ENCODE data around the gene PRRT1.
"Not testable (repeated sequence)": the region's sequence is repeated elsewhere in the genome, so short reads cannot be mapped to it uniquely, and the experiment has no call there.

Gene PRRT1

DNA sequence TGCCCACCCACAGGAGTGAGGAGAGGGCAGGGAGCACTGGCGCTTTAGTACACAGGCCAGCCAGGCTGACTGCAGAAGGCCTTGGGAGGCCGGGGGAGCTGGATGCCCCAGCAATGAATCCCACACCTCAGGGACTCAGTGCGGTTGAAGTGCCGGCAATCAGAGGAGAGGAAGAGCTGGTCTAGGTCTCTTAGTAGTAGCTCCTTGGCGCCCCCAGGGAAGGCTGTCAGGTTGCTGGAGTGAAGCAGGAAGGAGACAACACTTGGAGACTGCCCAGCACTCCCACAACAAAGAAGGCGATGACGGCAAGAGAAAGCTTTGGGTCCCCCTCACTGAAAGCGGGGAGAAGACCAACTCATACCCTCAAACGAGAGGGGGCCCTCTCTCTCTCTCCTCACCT, 34.3 kb downstream of the PRRT1 start:
- DNase-seq, result no peak

DNA sequence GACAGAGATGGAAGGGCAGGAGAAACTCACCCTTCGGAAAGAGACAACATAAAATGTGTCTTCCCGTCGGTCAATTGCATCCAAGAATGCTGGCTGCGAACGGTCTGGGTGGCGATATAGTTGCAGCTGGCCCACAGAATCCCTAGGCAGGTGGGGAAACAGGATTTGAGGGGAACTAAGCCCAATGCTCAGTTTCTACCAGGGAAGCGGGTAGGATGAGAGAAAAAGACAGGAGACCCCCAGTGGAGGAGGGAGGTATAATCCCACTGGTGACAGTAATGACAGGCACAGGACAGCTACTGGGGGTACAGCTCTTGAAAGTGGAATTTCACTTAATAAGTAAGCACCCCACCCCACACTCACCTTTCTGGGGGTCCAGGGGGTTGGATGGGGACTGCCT, 35.1 kb downstream of the PRRT1 start:
- DNase-seq, result no peak

DNA sequence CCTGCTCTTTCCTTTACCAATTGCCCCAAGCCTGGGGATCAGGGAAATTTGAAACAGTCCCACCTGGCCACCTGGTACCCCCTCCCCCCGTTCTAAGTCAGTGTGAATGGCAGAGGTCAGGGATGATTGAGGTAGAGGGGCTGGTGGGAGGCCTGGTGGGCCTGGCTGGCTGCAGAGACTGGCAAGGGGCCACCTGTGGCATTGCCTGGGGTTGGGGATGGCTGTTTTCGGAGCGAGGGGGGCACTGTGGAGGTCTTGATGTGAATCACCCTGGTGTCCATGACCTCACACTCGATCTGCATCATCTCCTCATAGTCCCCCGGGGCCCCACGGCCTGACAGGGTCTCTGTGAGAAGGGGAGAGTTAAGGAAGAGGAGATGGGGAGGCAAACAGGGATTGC, 36.1 kb downstream of the PRRT1 start:
- DNase-seq, result no peak

DNA sequence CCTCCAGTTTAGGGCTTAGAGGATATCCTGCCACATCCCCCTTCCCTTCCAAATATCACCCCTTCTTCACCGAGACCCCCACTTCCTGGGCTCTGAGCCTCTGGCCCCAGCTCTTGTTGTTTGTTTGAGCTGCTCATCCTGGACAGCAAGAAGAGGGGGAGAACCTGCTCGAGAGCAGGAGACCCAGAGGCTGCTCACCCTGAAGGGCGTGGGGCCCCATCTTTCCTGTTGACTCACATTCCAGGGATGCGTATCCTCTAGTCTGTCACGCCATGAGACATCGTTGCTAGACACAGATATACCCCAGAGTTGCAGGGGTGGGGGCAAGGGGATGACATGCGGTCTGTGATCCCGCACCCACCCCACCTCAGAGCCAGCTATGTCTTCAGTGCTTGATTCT, 36.9 kb downstream of the PRRT1 start:
- no peak for DNase-seq

DNA sequence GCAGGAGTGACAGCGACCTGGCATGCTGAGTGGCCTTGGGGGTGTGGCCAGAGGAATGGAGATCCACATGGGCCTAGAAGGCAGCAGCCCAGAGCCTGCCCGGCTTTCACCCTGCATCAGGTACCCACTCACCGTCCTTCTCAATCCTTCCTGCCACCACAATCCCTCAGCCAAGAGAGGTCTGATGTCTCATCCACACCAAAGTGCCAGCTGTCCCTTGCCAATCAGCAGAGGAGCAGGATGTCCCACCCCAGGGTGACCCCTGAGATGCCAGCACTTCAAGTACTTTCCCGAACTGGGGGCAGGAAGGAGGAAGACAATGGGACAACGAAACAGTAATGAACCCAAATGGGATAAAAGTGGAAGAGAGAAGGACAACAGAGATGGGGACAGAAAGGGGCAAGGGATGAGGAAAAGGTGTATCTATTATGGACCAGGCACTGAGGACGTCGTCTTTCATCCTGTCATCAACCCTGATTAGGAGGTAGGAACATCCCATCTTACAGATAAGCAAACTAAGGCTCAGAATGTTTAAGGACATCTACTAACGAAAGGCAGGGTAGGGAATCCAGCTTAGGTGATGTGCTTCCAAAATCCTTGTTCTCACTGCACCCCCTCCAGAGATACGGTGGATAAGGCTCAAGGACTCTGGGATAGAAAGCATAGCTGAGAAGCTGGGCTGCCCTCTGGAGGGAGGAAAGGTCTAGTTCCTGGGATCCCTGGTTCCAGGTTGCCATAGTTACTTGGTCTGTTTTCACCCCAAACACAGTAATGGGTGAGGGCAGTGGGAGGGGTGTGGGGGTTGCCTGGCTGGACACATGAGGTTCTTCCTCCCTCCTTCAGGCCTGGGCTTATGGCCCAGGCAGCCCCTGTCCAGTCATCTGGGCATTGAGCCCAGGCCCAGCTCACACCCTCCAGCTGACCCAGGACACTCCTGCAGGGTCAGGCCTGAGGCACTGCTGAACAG, 38.1 kb downstream of the PRRT1 start:
- no peak for DNase-seq

DNA sequence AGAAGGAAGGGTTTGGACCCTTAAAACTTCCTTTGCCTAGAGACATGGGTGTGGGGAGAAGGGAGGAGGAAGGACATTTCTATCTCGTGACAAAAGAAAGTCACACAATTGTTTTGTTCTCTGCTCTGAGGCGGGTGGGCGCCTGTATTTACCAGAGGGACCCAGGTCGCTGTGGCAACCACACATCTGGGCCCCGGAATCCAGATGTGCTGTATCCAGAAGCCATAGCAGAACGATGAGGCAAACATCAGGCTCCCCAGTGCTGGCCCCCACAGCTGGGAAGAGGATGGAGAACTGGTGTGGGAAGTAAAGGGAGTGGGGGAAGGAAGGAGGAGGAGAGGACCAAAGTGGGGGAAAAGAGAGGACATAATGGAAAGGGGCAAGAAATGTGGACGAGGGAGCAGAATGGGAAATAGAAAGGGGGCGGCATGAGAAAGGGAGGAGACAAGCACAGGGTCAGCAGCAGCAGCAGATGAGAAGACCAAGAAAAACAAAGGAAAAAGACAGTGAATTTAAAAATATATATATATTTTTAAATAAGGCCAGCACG, 39.2 kb downstream of the PRRT1 start:
- DNase-seq, result no peak

DNA sequence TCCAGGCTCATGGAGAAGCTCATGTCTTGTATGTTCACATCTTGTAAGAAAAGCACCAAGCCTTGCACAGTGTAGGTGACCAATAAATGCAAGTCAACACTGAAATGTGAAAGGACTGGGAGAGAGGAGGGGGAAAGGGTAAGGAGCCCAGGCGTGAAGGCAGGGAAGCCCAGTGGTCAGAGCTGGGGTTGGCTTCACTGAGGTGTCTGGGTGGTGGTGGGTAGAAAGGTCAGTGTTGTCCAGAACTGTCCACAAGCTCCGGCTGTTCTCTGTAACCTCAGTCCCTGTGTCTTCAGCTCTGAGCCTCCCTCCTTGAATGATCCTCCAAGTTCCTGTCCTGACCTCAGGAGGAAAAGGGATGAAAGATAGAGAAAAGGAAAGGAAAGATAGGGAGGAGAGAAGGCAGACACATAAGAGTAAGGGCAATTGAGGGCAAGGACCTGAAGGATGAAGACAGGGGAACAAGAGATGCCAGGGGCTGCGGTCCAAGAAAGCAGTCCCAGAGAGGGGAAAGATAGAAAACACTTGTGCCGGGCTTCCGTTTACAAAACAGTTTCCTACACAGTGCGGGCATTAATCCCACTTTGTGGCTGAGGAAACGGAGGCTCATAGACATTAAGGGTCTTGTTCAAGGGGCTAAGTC, 40.2 kb downstream of the PRRT1 start:
- no peak for DNase-seq

DNA sequence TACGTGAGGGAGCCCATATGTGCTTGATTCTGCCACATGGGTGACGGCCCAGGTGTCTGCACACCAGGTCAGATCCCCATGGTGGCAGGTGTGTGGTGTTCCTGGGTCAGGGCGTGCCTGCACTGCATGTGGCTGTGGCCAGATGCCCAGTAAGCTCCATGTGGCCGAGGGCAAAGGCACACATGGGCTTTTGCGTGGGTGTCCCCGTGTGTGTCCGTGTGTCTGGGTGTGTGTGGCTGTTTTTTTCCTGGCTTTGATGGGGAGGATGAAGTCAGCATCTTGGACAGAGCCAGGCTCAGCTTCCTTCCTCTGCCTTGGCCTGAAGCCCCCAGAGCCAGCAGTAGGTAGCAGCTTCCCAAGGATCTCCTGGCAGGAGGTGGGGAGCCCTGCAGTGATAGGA, 41.1 kb downstream of the PRRT1 start:
- no peak for DNase-seq

DNA sequence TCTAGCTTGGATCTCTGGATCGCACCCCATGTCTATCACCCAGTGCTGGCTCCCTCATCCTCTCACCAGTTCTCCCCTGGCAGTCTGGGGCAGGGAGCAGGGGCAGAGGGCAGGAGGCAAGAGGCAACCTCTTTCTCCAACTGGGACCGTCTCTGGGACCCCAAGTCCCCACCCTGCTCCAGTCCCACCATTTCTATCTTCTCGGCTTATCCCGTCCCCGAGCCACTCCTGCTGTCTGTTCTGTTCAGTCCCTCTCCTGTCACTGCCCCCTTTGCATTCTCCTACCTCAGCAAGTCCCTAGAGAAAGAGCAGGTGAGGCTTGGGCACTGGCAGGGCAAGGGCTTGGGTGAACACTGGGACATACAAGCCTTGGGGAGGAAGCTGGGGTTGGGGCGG, 42.0 kb downstream of the PRRT1 start:
- no peak for DNase-seq

DNA sequence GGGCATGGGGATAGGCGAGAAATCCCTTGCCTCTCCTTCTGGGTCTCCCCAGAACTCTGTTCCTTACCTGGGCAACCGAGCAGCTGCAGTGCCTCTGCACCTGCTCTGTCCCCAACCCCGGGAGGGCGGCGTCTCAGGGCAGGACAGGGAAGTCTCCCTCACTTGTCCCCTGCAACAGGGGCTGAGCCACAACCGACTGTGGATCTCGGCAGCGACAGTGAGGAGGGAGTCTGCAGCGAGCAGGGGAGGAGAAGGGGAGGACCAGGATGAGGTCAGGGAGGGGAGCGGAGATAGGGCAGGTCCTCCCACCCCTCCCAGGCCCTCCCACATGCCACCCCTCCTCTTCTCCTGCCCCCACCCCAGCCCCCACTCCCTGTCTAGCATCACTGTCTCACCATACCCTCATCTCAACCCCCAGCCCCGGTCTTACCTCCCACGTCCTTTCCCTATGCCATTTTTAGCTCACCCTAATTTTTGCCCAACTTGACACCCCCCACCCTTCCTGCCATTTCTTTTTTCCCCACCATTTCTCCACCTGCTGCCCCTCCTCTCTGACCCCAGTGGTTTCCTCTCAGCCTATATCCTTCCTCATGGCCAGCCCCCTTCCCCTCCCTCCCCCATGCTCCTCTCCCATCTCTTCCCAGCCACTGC, 42.5 kb downstream of the PRRT1 start, which contains the start of gene TNXB:
TSS of gene TNXB (minus strand) at position 225 of the 651 bp plus-strand sequence. CDS start 11,140 bp downstream, outside the sequence.
- no peak for DNase-seq

DNA sequence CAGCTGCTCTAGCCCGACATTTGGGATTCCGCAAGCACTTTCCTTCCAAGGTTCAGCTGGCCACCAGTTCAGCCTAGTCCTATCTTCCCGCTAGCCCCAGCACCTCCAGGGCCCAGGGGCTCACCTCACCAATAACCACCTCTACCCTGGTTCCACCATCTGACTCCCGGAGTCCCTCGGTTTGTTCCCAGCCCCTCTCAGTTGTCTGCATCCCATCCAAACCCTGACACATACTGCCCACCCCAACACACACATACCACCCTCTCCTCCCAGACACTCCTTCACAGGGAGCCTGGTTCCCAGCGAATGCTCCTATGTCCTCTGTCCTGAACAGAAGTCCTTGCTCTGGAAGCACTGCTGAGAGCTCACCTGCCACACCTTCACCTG, 43.0 kb downstream of the PRRT1 start:
- DNase-seq, result no peak

DNA sequence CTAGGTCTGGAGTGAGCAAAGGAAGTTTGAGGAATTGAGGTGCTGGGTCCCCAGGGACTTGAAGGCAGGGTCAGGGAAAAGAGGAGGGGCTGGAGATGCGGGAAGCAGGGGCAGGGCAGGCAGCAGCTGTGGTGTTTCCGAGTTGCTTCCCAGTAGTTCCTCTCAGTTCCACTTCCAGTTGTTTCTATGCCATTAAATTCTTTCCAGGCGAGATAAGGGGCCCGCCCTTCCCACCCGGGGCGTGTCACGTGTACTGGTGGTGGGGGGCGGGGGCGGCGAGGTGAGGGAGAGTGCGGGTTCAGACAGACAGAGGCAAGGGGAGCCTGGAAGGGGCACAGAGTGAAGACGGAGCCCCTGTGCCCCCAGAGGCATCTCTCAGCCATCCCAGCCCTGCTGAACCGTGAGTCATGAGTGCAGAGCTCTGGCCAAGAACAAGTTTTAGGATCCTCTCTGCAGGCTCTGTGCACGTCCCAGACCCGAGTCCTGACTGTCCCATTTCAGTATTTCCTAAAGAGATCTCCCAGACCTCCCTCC, 43.6 kb downstream of the PRRT1 start:
- no peak for DNase-seq

DNA sequence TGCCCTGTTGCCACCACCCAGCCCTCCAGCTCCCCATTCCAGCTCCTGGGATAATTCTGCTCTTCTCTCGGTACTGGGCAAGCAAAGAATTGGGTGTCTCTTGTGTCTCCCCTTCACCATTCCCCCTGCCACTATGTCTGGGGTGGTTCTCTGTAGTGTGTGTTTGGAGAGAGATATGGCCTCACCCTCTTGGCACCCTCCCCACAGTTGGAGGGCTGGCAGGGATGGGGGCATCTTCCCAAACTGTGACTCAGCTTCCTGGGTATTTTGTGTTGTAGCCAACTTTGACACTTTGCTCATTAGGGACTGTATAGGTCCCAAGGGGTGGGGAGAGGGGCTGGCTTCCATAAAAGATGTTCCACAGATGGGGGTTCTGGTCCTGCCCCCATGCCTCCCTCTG, 44.3 kb downstream of the PRRT1 start:
- DNase-seq, result no peak

DNA sequence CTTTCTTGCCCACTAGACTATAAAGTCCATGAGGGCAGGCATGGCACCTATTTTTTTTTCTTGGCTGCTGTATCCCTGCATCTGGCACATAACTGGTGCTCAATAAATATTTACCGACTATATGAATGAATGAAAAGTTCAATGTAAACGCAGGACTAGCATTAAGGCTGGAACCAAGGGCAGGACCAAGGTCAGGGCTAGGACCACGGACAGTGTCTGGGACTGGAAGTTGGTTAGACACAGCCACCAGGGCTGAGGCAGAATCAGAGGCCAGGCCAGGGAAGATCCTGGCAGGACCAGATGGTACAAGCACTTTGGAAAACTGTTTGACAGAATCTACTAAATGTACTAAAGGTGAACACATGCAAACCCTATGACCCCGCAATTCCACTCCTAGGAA, 46.3 kb downstream of the PRRT1 start:
- no peak for DNase-seq

DNA sequence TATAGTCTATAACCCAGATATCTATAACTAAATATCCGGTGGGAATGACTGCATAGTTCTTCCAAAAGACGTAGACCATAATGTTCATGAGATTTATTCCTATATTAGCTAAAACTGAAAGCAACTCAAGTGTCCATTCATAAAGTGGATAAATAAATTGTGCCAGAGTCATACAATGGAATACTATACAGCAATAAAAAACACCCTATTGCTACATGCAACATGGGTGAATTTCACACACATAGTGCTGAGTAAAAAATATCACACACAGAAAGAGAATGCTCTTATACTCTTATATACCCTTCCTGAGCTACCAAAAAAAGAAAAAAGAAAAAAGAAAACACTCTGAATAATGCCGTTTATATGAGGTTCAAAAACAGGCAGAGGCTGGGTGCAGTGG, 49.5 kb downstream of the PRRT1 start:
- no peak for DNase-seq

DNA sequence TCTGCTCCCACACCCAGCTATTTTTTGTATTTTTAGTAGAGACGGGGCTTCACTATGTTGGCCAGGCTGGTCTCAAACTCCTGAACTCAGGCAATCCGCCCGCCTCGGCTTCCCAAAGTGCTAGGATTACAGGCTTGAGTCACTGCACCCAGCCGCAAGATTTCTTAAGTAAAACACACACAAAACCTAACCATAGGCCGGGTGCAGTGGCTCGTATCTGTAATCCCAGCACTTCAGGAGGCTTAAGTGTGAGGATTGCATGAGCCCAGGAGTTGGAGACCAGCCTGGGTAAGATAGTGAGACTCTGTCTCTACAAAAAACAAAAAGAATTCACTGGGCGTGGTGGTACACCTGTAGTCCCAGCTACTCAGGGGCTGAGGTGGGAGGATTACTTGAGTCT, 51.5 kb downstream of the PRRT1 start:
- DNase-seq, result not testable (repeated sequence)

Measured in activated CD4-positive, alpha-beta T cell treated with anti-CD3 and anti-CD28 coated beads for 48 hours (primary cell).